Aorta (tissue), 5 donors: ENCODE measurements around the gene DNAJC8. TPM values are rescaled to one million over a fixed set of nuclear protein-coding genes. Genes with fewer than 3 reads are reported as not detected.

Experiments used
- ATAC-seq: fragments of 200-7000 bp; cut with Tn5 transposase; one replicate; pipeline ENCODE4 v1.9.1; 2022; ENCODE audit warnings: moderate library complexity; ENCODE audit not compliant: low FRiP score
- DNase-seq, 2 donors: peaks; one replicate each; pipeline ENCODE4 v3.0.0-alpha.2; 2020
- H3K27ac ChIP-seq, 2 donors: one replicate each; pipeline ENCODE4 v1.5.1; 2013; ENCODE audit warnings: low read length in 2 of 2, mild to moderate bottlenecking in 2 of 2, moderate library complexity in 2 of 2, control low read depth in 1 of 2, inconsistent platforms in 1 of 2, low read depth in 1 of 2
- H3K27me3 ChIP-seq, 2 donors: one replicate each; pipeline ENCODE4 v1.6.1; 2013; ENCODE audit warnings: control low read depth in 1 of 2, low read length in 1 of 2, mild to moderate bottlenecking in 1 of 2, moderate library complexity in 1 of 2; ENCODE audit not compliant: insufficient read depth in 2 of 2, control insufficient read depth in 1 of 2
- H3K36me3 ChIP-seq, 2 donors: one replicate each; pipeline ENCODE4 v1.6.1; 2013; ENCODE audit warnings: control low read depth in 1 of 2, low read length in 1 of 2, mild to moderate bottlenecking in 1 of 2; ENCODE audit not compliant: insufficient read depth in 2 of 2, control insufficient read depth in 1 of 2
- H3K4me1 ChIP-seq, 2 donors: one replicate each; pipeline ENCODE4 v1.6.1; 2013; ENCODE audit warnings: low read length in 2 of 2, control low read depth in 1 of 2, mild to moderate bottlenecking in 1 of 2, moderate library complexity in 1 of 2; ENCODE audit not compliant: insufficient read depth in 2 of 2, control insufficient read depth in 1 of 2
- H3K4me3 ChIP-seq, 2 donors: one replicate each; pipeline ENCODE4 v1.5.1; 2013; ENCODE audit warnings: low read length in 2 of 2, control low read depth in 1 of 2, mild to moderate bottlenecking in 1 of 2
- H3K9me3 ChIP-seq: one replicate; pipeline ENCODE4 v1.6.1; 2013; ENCODE audit warnings: mild to moderate bottlenecking, low read length; ENCODE audit not compliant: control insufficient read depth
- WGBS, 2 donors: extraction: QIAGEN DNeasy Blood & Tissue Kit; methylation state at CpG; one replicate each; pipeline ENCODE4 v1.1.7; 2013; 5-methylcytosine and 5-hydroxymethylcytosine counted together
- intact Hi-C, 2 donors: fragments of 100-400 bp; cut with DNase I; formaldehyde crosslinking; loops; one replicate each; pipeline versions ENCODE4 v1.14.2 to v1.15.0; 2022
- long read RNA-seq, 2 donors: library from polyadenylated mRNA; unstranded; transcript quantifications; one replicate each; pipeline ENCODE4 v2.0.0, GENCODE V29; 2020 to 2021
- polyA plus RNA-seq, 2 donors: library from polyadenylated mRNA; stranded (reverse); fragments of 200-250 nt; gene quantifications; one replicate each; pipeline ENCODE4 v1.2.3, GENCODE V29; 2013
- total RNA-seq, 2 donors: library from RNA; stranded (reverse); fragmentation: NEBNext Ultra II Directional; extraction: Animal tissue kit (Norgen Biotek cat#: 25700); gene quantifications; one replicate each; pipeline ENCODE4 v1.2.1, GENCODE V29; 2021
- donor health status: healthy with polysubstance abuse.
- donor health status: Bipolar disorder and iron deficiency.
- donor health status: DM: no; HTN: no; CAD: no.
- donor health status: DM: no; HTN: no; CAD: no.
- donor health status: DM: yes; HTN: yes; CAD: no.

The DNAJC8 gene
- 10 to 100 TPM; 66.4 to 67.3 TPM for total RNA-seq
- 100 to 1,000 TPM in 1 of 2 donors, 10 to 100 TPM in 1; 80.4 to 111 TPM for polyA plus RNA-seq
- long read RNA-seq, donor 1, transcript DNAJC8-201 (9 exons, 1,759 nt), result major isoform, 239 of 273 reads
- long read RNA-seq, donor 1, transcript DNAJC8-205 (10 exons, 1,600 nt), result minor isoform, 12 of 273 reads
- long read RNA-seq, donor 1, partial matches to known transcripts, result 8 of 273 reads
- long read RNA-seq, donor 1, other reads (novel, unspliced or antisense), result 14 of 273 reads
- long read RNA-seq, donor 2, transcript DNAJC8-205 (10 exons, 1,600 nt), result minor isoform, 7 of 59 reads
- long read RNA-seq, donor 2, transcript DNAJC8-201 (9 exons, 1,759 nt), result major isoform, 44 of 59 reads
- long read RNA-seq, donor 2, partial matches to known transcripts, result 2 of 59 reads
- long read RNA-seq, donor 2, other reads (novel, unspliced or antisense), result 6 of 59 reads

- Histone ChIP-seq H3K4me1 (no peaks in the 10 kb centered on the region), H3K4me3 (peak within 1 kb of the TSS; percentile 92 to 94), H3K36me3 (no peaks in the 10 kb centered on the region), H3K27me3 (no peaks in the 10 kb centered on the region), H3K9me3 (no peaks in the 10 kb centered on the region), H3K27ac (peak within 1 kb of the TSS in 1 of 2 donors; percentile 41)
- WGBS, 2 donors, result 0% methylated on average over 40 of the region's 40 CpGs
- DNase-seq, result peak; percentile 97 to 99
- intact Hi-C loops, result no loop called here
- peak; percentile 89 for ATAC-seq
Observed at GRCh38 chr1:28232558-28233263, at the start of gene DNAJC8. Gene DNAJC8 (minus strand): TSS chr1:28233029. CDS start chr1:28232998, 31 bp downstream.

- ATAC-seq (no peak), DNase-seq (no peak)
- Histone ChIP-seq H3K27ac (no peak overlapping the region), H3K27me3 (no peaks in the 10 kb centered on the region), H3K36me3 (peaks cover 7 to 9% of the 10 kb centered on the region in 2 donors), H3K4me3 (no peak overlapping the region), H3K4me1 (no peaks in the 10 kb centered on the region), H3K9me3 (no peaks in the 10 kb centered on the region)
- WGBS, 2 donors, result 86 to 90% methylated on average over 14 of the region's 14 CpGs
- intact Hi-C loops, result no loop called here
Observed at GRCh38 chr1:28281608-28282425, 49.0 kb upstream of the DNAJC8 start.

GRCh38 chr1:28280977-28281381 is 48.1 kb upstream of the DNAJC8 start:
- Histone ChIP-seq H3K4me1 (no peaks in the 10 kb centered on the region), H3K36me3 (peaks cover 7 to 9% of the 10 kb centered on the region in 2 donors), H3K9me3 (no peaks in the 10 kb centered on the region), H3K27me3 (no peaks in the 10 kb centered on the region), H3K27ac (no peak overlapping the region), H3K4me3 (no peak overlapping the region)
- 84 to 88% methylated on average over 5 of the region's 5 CpGs for WGBS, 2 donors
- DNase-seq (no peak), ATAC-seq (no peak)
- intact Hi-C loops, result no loop called here

- DNase-seq (no peak), ATAC-seq (no peak)
- H3K27me3 ChIP-seq, result no peaks in the 10 kb centered on the region
- no peaks in the 10 kb centered on the region for H3K4me1 ChIP-seq
- 91% methylated on average over 8 of the region's 8 CpGs for WGBS, 2 donors
- no peaks in the 10 kb centered on the region for H3K9me3 ChIP-seq
- H3K4me3 ChIP-seq, result no peak overlapping the region
- no peak overlapping the region for H3K27ac ChIP-seq
- intact Hi-C loops, result no loop called here
- peaks cover 7 to 9% of the 10 kb centered on the region in 2 donors for H3K36me3 ChIP-seq
Observed at GRCh38 chr1:28280501-28280900, 47.7 kb upstream of the DNAJC8 start.

- Histone ChIP-seq H3K27ac (no peak overlapping the region), H3K36me3 (peaks cover 7 to 10% of the 10 kb centered on the region in 2 donors), H3K27me3 (no peaks in the 10 kb centered on the region), H3K4me1 (no peaks in the 10 kb centered on the region), H3K4me3 (no peak overlapping the region), H3K9me3 (no peaks in the 10 kb centered on the region)
- 94 to 97% methylated on average over 7 of the region's 7 CpGs for WGBS, 2 donors
- no peak for ATAC-seq
- intact Hi-C loops, result no loop called here
- no peak for DNase-seq
Observed at GRCh38 chr1:28279721-28280120, 46.9 kb upstream of the DNAJC8 start.

- Histone ChIP-seq H3K36me3 (peaks cover 7 to 13% of the 10 kb centered on the region in 2 donors), H3K9me3 (no peaks in the 10 kb centered on the region), H3K4me3 (no peak overlapping the region), H3K27me3 (no peaks in the 10 kb centered on the region), H3K27ac (no peak overlapping the region), H3K4me1 (no peaks in the 10 kb centered on the region)
- no peak for ATAC-seq
- DNase-seq, result no peak
- 86 to 92% methylated on average over 5 of the region's 5 CpGs for WGBS, 2 donors
- intact Hi-C loops, result no loop called here
Observed at GRCh38 chr1:28278763-28279162, 45.9 kb upstream of the DNAJC8 start.

GRCh38 chr1:28273216-28273860 is 40.5 kb upstream of the DNAJC8 start:
- Histone ChIP-seq H3K4me1 (no peaks in the 10 kb centered on the region), H3K27me3 (no peaks in the 10 kb centered on the region), H3K4me3 (no peak overlapping the region), H3K36me3 (peaks cover 3 to 6% of the 10 kb centered on the region in 2 donors), H3K9me3 (no peaks in the 10 kb centered on the region), H3K27ac (no peak overlapping the region)
- 71 to 78% methylated on average over 17 of the region's 17 CpGs for WGBS, 2 donors
- intact Hi-C loops, result no loop called here
- ATAC-seq (no peak), DNase-seq (no peak)

- intact Hi-C loops, result no loop called here
- WGBS, 2 donors, result 92 to 94% methylated on average over 20 of the region's 20 CpGs
- DNase-seq, result no peak
- Histone ChIP-seq H3K4me3 (no peak overlapping the region), H3K4me1 (no peaks in the 10 kb centered on the region), H3K27me3 (no peaks in the 10 kb centered on the region), H3K36me3 (peaks cover 3 to 6% of the 10 kb centered on the region in 2 donors), H3K9me3 (no peaks in the 10 kb centered on the region), H3K27ac (no peak overlapping the region)
- ATAC-seq, result no peak
Observed at GRCh38 chr1:28272215-28272852, 39.5 kb upstream of the DNAJC8 start.
